Naive B cell (primary cell): ENCODE measurements around the gene CAMTA1. TPM values are rescaled to one million over a fixed set of nuclear protein-coding genes. Genes with fewer than 3 reads are reported as not detected.

Experiments used
- ATAC-seq, 2 donors: fragments of 150-1000 bp; cut with Tn5 transposase; 2 replicates each; pipeline ENCODE4 v1.10.0; 2021; ENCODE audit warnings: low read depth in 2 of 2, mild to moderate bottlenecking in 2 of 2, moderate library complexity in 2 of 2
- DNase-seq: peaks from one replicate; pipeline ENCODE4 v3.0.0; 2022
- H3K27ac Mint-ChIP-seq, 6 donors: one replicate each; pipeline ENCODE4 v1.8.0; 2020 to 2022; ENCODE audit warnings: mild to moderate bottlenecking in 6 of 6, mixed read lengths in 6 of 6, moderate library complexity in 5 of 6, inconsistent platforms in 2 of 6
- H3K27me3 Mint-ChIP-seq, 3 donors: one replicate each; pipeline ENCODE4 v1.8.0; 2021 to 2022; ENCODE audit warnings: mixed read lengths in 3 of 3, mild to moderate bottlenecking in 1 of 3
- H3K36me3 Mint-ChIP-seq, 2 donors: one replicate each; pipeline ENCODE4 v1.8.0; 2020 to 2022; ENCODE audit warnings: mixed read lengths in 2 of 2, inconsistent platforms in 1 of 2, mild to moderate bottlenecking in 1 of 2
- H3K4me1 Mint-ChIP-seq, 3 donors: one replicate each; pipeline ENCODE4 v1.8.0; 2020 to 2022; ENCODE audit warnings: mixed read lengths in 3 of 3, inconsistent platforms in 1 of 3, mild to moderate bottlenecking in 1 of 3, moderate library complexity in 1 of 3
- H3K4me3 Mint-ChIP-seq, 8 donors: one replicate each; pipeline ENCODE4 v1.8.0; 2020 to 2022; ENCODE audit warnings: mild to moderate bottlenecking in 8 of 8, mixed read lengths in 8 of 8, moderate library complexity in 8 of 8, inconsistent platforms in 2 of 8
- H3K9me3 Mint-ChIP-seq, 7 donors: one replicate each; pipeline ENCODE4 v1.8.0; 2020 to 2022; ENCODE audit warnings: mixed read lengths in 7 of 7, mild to moderate bottlenecking in 5 of 7, inconsistent platforms in 2 of 7, moderate library complexity in 1 of 7
- polyA plus RNA-seq, 6 donors: library from polyadenylated mRNA; unstranded; fragments of 300-500 nt; fragmentation: Illumina TruSeq; gene quantifications; one replicate each; pipeline ENCODE4 v1.2.3, GENCODE V29; 2021; ENCODE audit warnings: low read depth in 6 of 6

Gene CAMTA1
- polyA plus RNA-seq, 6 donors from 2014 or later = 75.4 to 140 (median 88.8) TPM

DNA sequence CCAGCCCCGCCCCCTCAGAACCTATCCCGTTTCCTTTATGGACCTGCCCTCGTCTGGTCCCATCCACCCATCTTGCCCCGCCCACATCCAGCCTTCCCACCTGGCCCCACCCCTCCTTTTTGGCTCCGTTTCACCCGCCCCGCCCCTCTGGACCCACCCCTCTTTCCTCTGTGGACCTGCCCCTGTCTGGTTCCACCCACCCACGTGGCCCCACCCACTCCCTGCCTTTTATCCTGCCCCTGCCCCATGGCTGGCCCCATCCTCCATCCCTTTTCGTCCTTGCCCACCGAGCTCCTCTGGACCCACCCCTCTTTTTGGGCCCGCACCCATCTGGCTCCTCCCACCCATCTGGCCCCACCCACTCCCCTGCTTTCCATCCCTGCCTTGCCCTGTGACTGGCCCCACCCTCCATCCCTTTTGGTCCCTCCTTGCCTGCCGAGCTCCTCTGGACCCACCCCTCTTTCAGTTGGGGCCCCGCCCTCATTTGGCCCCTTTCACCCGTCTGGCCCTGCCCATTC is 177.3 kb downstream of the CAMTA1 start:
- H3K27ac Mint-ChIP-seq = peak overlapping the region in 1 of 6 donors; percentile 28
- peaks cover 0 to 13% (median 2%) of the 10 kb centered on the region in 7 donors for H3K9me3 Mint-ChIP-seq
- peaks cover 0 to 18% (median 11%) of the 10 kb centered on the region in 3 donors for H3K4me1 Mint-ChIP-seq
- H3K27me3 Mint-ChIP-seq = peaks cover 52 to 84% (median 73%) of the 10 kb centered on the region in 3 donors
- H3K4me3 Mint-ChIP-seq = peak overlapping the region in 6 of 8 donors; percentile 19 to 80 (median 49)
- DNase-seq (no peak), ATAC-seq (no peak)
- no peaks in the 10 kb centered on the region for H3K36me3 Mint-ChIP-seq

DNA sequence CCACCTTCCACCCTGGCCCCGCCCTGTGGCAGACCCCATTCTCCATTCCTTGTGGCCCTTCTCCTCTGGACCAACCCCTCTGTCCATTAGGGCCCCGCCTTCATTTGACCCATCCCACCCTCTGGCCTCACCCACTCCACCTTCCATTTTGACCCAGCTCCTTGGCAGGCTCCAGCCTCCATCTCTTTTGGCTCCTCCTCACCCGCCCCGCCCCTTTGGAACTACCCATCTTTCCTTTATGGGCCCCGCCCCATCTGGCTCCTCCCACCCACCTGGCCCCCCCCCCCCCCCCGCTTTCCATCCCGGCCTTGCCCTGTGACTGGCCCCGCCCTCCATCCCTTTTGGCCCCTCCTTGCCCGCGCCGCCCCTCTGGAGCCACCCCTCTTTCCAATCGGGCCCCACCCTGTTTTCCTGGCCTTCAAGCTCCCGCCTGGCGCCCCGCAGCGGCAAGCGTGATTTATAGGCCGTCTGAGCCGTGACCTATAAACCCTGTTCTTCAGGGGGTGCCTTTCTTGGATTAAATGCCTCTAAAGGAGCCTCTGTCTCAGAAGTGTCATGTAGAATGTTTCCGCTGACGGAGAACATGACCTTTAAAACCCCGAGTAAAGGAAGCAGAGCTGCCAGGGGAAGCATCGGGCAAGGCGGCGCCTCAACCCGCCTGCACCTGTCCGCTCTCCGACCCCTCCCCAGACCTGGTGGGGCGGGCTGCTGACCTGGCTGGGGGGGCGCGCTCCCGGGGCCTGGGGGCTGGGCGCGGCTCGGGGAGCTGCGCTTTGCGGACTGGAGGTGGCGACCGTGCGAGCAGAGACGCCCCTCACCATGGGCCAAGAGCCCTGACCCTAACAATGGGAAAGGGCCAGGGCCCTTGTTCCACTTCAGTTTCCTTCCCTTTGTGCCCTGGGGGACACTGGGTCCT is 178.0 kb downstream of the CAMTA1 start:
- H3K27ac Mint-ChIP-seq = no peak overlapping the region

DNA sequence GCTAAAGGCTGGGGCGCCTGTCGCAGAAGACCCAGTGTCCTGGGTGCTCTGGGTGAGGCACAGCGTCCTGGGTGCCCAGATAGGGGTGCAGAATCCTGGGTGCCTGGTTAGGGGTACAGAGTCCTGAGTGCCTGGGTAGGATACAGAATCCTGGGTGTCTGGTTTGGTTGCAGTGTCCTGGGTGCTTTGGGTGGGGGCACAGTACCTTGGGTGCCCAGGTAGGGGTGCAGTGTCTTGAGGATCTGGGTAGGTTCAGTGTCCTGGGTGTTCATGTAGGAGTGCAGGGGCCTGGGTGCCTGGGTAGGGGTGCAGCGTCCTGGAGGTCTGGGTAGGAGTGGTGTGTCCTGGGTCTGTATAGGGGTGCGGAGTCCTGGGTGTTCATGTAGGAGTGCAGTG is 178.7 kb downstream of the CAMTA1 start:
- DNase-seq (no peak), ATAC-seq (no peak)
- H3K27ac Mint-ChIP-seq = peak overlapping the region in 2 of 6 donors; percentile 49 to 68
- peaks cover 64 to 96% (median 85%) of the 10 kb centered on the region in 3 donors for H3K27me3 Mint-ChIP-seq
- peak overlapping the region in 6 of 8 donors; percentile 27 to 66 (median 42) for H3K4me3 Mint-ChIP-seq
- peaks cover 0 to 18% (median 14%) of the 10 kb centered on the region in 3 donors for H3K4me1 Mint-ChIP-seq
- H3K9me3 Mint-ChIP-seq = peaks cover 0 to 13% (median 2%) of the 10 kb centered on the region in 7 donors
- H3K36me3 Mint-ChIP-seq = no peaks in the 10 kb centered on the region

More for the DNA sequence above, 178.0 kb downstream of the CAMTA1 start:
- peaks cover 0 to 18% (median 11%) of the 10 kb centered on the region in 3 donors for H3K4me1 Mint-ChIP-seq
- H3K36me3 Mint-ChIP-seq = no peaks in the 10 kb centered on the region
- H3K27me3 Mint-ChIP-seq = peaks cover 57 to 92% (median 78%) of the 10 kb centered on the region in 3 donors
- ATAC-seq (peak in 1 of 2 donors; percentile 18), DNase-seq (no peak)
- H3K9me3 Mint-ChIP-seq = peaks cover 0 to 13% (median 2%) of the 10 kb centered on the region in 7 donors
- H3K4me3 Mint-ChIP-seq = peak overlapping the region; percentile 24 to 81 (median 71)

DNA sequence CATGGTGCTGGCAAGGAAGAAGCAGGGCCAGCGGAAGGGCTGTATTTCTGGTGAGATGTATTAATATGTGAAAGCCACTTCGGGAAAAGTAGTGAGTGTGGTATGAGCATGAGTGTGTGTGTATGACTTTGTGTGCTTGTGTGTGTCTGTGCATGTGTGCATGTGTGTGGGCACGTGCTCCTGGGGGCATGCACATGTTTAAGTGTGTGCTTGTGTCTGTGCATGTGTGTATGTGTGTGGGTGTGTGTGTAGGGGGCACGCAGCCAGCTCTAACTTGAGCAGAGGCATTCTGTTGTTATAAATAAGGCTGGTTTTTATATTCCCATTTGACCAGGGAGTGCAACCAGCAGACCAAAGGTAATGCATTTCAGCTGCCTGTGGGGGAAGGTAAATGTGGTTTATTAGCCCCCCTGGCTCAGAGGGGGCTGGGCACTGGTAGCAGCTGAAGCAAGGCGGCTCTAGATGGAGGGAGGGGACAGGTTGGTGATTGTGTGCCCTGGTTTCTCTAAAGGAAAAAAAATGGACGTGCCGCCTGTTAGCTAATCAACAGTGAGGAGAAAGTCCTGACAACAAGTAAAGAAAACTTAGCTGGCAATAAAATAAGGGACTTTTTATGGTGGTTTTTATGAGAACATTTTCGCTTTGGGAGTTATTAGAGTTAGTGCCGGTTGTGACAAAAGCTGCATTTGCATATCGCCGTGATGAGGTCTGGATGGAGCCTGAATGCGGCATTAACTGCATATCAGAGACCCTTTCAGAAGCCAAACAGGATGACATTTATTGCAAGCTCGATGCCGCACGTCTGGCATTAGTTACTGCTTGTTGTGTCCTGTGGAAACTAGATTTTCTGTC is 180.1 kb downstream of the CAMTA1 start:
- DNase-seq = no peak
- Mint-ChIP-seq H3K4me1 (peaks cover 0 to 19% (median 14%) of the 10 kb centered on the region in 3 donors), H3K27ac (no peak overlapping the region), H3K36me3 (no peaks in the 10 kb centered on the region), H3K27me3 (peaks cover 58 to 94% (median 88%) of the 10 kb centered on the region in 3 donors), H3K9me3 (peaks cover 0 to 13% (median 2%) of the 10 kb centered on the region in 7 donors), H3K4me3 (no peak overlapping the region)
- ATAC-seq = no peak

DNA sequence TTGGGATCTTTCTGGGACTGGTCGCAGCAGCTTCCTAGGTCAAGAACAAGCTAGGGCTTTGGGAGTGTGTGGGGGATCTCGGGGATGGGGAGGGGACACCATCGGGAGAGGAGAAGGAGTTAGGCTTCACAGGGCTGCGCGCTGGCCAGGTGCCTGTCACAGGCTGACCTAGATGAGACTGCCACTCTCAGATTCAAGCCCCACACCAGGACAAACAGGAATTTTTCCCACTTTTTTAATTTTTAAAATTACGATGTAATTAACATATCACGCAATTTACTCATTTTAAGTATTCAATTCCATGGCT is 180.6 kb downstream of the CAMTA1 start:
- Mint-ChIP-seq H3K9me3 (peaks cover 0 to 13% (median 2%) of the 10 kb centered on the region in 7 donors), H3K4me3 (no peak overlapping the region), H3K4me1 (peaks cover 0 to 19% (median 14%) of the 10 kb centered on the region in 3 donors), H3K27ac (no peak overlapping the region), H3K27me3 (peaks cover 52 to 93% (median 84%) of the 10 kb centered on the region in 3 donors), H3K36me3 (no peaks in the 10 kb centered on the region)
- DNase-seq (no peak), ATAC-seq (no peak)

DNA sequence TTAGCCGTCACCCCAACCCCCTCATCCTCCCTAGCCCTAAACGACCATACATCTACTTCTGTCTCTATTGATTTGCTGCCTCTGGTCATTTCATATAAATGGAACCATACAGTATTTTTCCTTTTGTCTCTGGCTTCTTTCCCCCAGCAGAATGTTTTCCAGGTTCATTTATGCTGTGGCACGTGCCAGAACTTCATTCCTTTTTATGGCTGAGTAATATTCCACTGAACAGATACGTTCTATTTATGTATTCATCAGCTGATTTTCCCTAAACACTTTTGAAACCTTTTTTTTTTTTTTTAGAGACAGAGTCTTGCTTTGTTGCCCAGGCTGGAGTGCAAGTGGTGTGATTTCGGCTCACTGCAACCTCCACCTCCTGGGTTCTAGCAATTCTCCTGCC is 181.1 kb downstream of the CAMTA1 start:
- Mint-ChIP-seq H3K4me1 (peaks cover 0 to 19% (median 14%) of the 10 kb centered on the region in 3 donors), H3K36me3 (no peaks in the 10 kb centered on the region), H3K27ac (no peak overlapping the region), H3K27me3 (peaks cover 49 to 88% (median 80%) of the 10 kb centered on the region in 3 donors), H3K4me3 (peak overlapping the region in 1 of 8 donors; percentile 15), H3K9me3 (peaks cover 0 to 10% (median 2%) of the 10 kb centered on the region in 7 donors)
- DNase-seq (no peak), ATAC-seq (no peak)

DNA sequence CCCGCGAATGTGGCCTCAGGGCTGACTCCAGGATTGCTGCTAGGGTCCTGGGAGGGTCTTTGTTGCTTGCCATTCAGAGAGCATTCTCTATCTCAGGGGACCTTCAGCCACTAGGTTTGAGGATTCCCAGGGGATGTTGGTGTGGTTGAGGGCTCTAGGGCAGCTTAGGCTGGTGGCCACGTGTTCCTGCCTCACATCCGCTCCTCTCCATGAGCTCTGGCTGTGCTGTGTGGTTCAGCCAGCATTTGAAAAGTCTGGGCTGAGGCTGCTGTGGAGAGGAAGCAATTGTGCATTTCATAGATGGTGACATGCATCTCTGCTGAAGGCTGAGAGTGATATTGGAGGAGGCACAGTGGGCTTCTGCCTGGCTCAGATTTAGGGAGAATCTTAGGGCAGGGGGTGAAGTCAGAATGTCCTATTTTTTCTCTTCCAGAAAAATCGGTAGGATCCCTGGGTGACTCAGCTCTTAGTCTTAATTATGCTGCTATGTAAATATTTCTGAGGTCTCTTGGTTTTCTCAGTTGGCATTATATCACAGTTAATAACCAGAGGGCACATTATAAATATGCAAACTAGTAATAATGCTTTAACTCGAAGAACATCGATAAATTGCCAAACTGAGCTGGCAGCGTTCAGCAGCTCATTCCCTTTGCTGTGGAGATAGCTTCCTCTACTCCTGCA is 182.3 kb downstream of the CAMTA1 start:
- H3K4me3 Mint-ChIP-seq = no peak overlapping the region
- DNase-seq (no peak), ATAC-seq (no peak)
- H3K4me1 Mint-ChIP-seq = peaks cover 0 to 16% (median 12%) of the 10 kb centered on the region in 3 donors
- H3K27me3 Mint-ChIP-seq = peaks cover 51 to 82% (median 76%) of the 10 kb centered on the region in 3 donors
- H3K27ac Mint-ChIP-seq = no peak overlapping the region
- H3K9me3 Mint-ChIP-seq = peaks cover 0 to 10% (median 2%) of the 10 kb centered on the region in 7 donors
- no peaks in the 10 kb centered on the region for H3K36me3 Mint-ChIP-seq

DNA sequence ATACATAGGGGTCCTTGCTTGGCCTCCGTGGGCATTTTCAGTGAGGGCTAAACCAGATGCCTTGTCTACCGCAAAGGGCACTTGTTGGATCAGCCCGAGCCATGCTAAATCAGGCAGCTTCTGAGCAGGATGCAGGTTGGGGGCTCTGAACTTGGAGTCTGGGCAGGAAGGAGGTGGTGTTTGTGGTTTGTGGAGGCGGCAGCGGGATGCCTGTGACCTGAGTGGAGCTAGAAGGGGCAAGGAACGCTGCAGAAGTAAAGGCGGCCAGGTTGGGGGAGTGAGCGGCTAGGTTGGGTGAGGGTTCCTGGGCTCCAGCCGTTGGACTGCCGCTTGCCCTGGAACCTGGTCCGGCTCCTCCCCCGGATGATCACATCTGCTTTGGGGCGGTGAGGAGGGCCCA is 183.9 kb downstream of the CAMTA1 start:
- no peak overlapping the region for H3K4me3 Mint-ChIP-seq
- peaks cover 0 to 4% (median 3%) of the 10 kb centered on the region in 3 donors for H3K4me1 Mint-ChIP-seq
- no peak for ATAC-seq
- peak overlapping the region in 1 of 6 donors; percentile 33 for H3K27ac Mint-ChIP-seq
- peaks cover 0 to 10% (median 0%) of the 10 kb centered on the region in 7 donors for H3K9me3 Mint-ChIP-seq
- no peak for DNase-seq
- H3K36me3 Mint-ChIP-seq = no peaks in the 10 kb centered on the region
- H3K27me3 Mint-ChIP-seq = peaks cover 47 to 66% (median 66%) of the 10 kb centered on the region in 3 donors

DNA sequence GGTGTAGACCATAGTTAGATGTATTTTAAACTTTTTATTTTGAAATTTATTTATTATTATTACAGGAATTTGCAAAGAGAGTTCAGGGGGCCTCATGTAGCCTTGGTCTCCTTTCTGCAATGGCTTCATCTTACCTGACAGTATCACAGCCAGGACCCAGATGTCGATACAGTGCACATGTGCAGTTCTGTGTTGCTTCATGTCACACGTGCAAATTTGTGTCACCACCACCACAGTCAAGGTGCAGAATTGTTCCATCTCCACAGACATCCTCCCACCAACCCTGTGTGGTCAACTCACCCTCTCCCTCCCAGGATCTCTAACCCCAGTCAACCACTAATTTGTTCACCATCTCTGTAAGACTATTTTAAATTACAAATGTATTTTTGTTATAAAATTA is 184.5 kb downstream of the CAMTA1 start:
- Mint-ChIP-seq H3K27ac (peak overlapping the region in 1 of 6 donors; percentile 7), H3K27me3 (peaks cover 41 to 60% (median 59%) of the 10 kb centered on the region in 3 donors), H3K4me1 (peaks cover 0 to 3% (median 1%) of the 10 kb centered on the region in 3 donors), H3K9me3 (peaks cover 0 to 10% (median 0%) of the 10 kb centered on the region in 7 donors), H3K36me3 (no peaks in the 10 kb centered on the region), H3K4me3 (no peak overlapping the region)
- DNase-seq (no peak), ATAC-seq (no peak)

DNA sequence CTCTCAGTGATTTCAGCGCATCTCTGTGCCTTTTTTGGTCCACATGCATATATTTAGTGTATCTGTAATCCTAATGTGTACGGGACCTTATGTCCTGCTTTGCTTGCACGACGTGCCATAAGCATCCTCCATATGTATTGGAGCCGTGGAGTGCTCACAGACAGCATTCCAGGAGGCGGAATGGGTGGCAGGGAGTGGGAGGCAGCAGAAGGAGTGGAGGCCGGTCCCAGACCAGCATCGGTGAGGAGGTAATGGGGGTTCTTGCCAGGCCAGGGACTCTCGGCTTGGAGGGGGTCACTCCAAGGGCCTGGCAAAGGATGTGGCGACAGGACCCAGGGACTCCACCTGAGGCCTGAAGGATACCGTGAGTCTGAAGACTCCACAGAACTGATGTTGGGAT is 185.0 kb downstream of the CAMTA1 start:
- no peak overlapping the region for H3K27ac Mint-ChIP-seq
- DNase-seq = no peak
- no peak overlapping the region for H3K4me3 Mint-ChIP-seq
- H3K36me3 Mint-ChIP-seq = no peaks in the 10 kb centered on the region
- H3K27me3 Mint-ChIP-seq = peaks cover 37 to 55% (median 55%) of the 10 kb centered on the region in 3 donors
- H3K9me3 Mint-ChIP-seq = peaks cover 0 to 6% (median 0%) of the 10 kb centered on the region in 7 donors
- peaks cover 0 to 3% (median 1%) of the 10 kb centered on the region in 3 donors for H3K4me1 Mint-ChIP-seq
- ATAC-seq = no peak

DNA sequence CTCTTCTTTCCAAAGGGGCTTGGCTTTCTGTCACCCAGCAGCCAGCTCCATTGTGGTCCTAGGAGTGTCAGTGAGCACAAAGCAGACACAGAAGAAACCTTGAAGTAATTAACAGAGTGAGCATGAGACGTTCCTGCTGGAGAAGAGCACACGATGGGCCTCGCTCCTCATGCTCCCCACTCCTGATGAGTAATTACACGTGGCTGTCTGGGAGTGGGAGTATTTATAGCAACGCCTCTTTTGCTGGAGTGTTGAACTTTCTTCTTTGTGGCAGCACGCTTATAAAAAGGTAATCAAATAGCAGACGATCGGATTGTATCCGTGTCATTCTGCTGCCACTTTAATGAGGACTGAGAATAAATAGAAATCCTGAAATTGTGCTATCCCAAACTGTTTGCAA is 185.8 kb downstream of the CAMTA1 start:
- H3K27me3 Mint-ChIP-seq = peaks cover 31 to 49% (median 49%) of the 10 kb centered on the region in 3 donors
- H3K4me3 Mint-ChIP-seq = no peak overlapping the region
- ATAC-seq (no peak), DNase-seq (no peak)
- no peak overlapping the region for H3K27ac Mint-ChIP-seq
- H3K36me3 Mint-ChIP-seq = peaks cover 0 to 4% of the 10 kb centered on the region in 2 donors
- peaks cover 0 to 3% (median 1%) of the 10 kb centered on the region in 3 donors for H3K4me1 Mint-ChIP-seq
- H3K9me3 Mint-ChIP-seq = peaks cover 0 to 3% (median 3%) of the 10 kb centered on the region in 7 donors

DNA sequence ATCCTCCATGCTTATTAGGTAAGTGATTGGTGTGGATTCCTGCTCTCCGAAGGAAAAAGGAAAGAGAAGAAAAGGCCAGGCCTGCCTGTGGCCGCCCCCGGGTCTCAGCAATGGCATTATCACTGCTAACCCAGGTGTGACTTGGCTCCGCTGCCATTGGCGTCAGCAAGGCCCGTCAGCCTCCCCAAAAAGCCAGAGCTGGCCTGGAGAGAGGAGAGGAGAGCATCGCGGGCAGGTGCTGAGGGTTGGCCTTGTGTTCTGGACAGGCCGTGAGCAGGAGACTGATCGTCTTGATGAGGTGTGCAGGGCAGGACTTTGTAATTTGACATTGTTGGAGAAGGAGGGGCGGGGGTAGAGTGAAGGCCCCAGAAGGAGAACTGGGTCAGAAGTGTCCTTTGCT is 186.4 kb downstream of the CAMTA1 start:
- DNase-seq (no peak), ATAC-seq (no peak)
- no peak overlapping the region for H3K4me3 Mint-ChIP-seq
- no peak overlapping the region for H3K27ac Mint-ChIP-seq
- H3K9me3 Mint-ChIP-seq = peaks cover 0 to 8% (median 3%) of the 10 kb centered on the region in 7 donors
- peaks cover 0 to 3% (median 1%) of the 10 kb centered on the region in 3 donors for H3K4me1 Mint-ChIP-seq
- peaks cover 0 to 10% of the 10 kb centered on the region in 2 donors for H3K36me3 Mint-ChIP-seq
- peaks cover 27 to 49% (median 47%) of the 10 kb centered on the region in 3 donors for H3K27me3 Mint-ChIP-seq
